ENCODE results near the gene CRELD1.
"Not testable (repeated sequence)": the region's sequence is repeated elsewhere in the genome, so short reads cannot be mapped to it uniquely, and the experiment has no call there.

The CRELD1 gene

GRCh38 chr3:9891072-9891622 lies 42.5 kb upstream of the CRELD1 start:
- TF ChIP-seq CTCF (IDR thresholded peaks at IDR 0.05; ENCODE audit: low read depth, low read length): no peak
- H3K4me3 ChIP-seq (ENCODE audit: low read depth, low read length): peak overlapping the region; percentile 91

- H3K4me3 ChIP-seq (ENCODE audit: low read depth, low read length): no peak overlapping the region
- TF ChIP-seq CTCF (IDR thresholded peaks at IDR 0.05; ENCODE audit: low read depth, low read length): no peak
Measured at GRCh38 chr3:9893739-9894138, 39.9 kb upstream of the CRELD1 start.

GRCh38 chr3:9895715-9896114 lies 37.9 kb upstream of the CRELD1 start:
- H3K4me3 ChIP-seq (ENCODE audit: low read depth, low read length): not testable (repeated sequence)

GRCh38 chr3:9896755-9897407 lies 36.8 kb upstream of the CRELD1 start:
- not testable (repeated sequence) for H3K4me3 ChIP-seq (ENCODE audit: low read depth, low read length)

GRCh38 chr3:9897408-9898372 lies 35.9 kb upstream of the CRELD1 start:
- no peak for TF ChIP-seq CTCF (IDR thresholded peaks at IDR 0.05; ENCODE audit: low read depth, low read length)
- H3K4me3 ChIP-seq (ENCODE audit: low read depth, low read length): no peak overlapping the region

- no peak overlapping the region for H3K4me3 ChIP-seq (ENCODE audit: low read depth, low read length)
- no peak for TF ChIP-seq CTCF (IDR thresholded peaks at IDR 0.05; ENCODE audit: low read depth, low read length)
Measured at GRCh38 chr3:9898467-9899241, 35.0 kb upstream of the CRELD1 start.

GRCh38 chr3:9899289-9899791 lies 34.3 kb upstream of the CRELD1 start:
- no peak for TF ChIP-seq CTCF (IDR thresholded peaks at IDR 0.05; ENCODE audit: low read depth, low read length)
- H3K4me3 ChIP-seq (ENCODE audit: low read depth, low read length): no peak overlapping the region

- H3K4me3 ChIP-seq (ENCODE audit: low read depth, low read length): not testable (repeated sequence)
Measured at GRCh38 chr3:9900965-9901415, 32.6 kb upstream of the CRELD1 start.

All from WI38 (cell line).